ENCODE measurements around the gene TBC1D14. TPM values are rescaled to one million over a fixed set of nuclear protein-coding genes. Genes with fewer than 3 reads are reported as not detected.
A peak's percentile ranks its signal among the peaks of the same experiment; 100 is the strongest.
"Not testable (repeated sequence)": the region's sequence is repeated elsewhere in the genome, so short reads cannot be mapped to it uniquely, and the experiment has no call there.

The TBC1D14 gene
- total RNA-seq, 1 donor from 2014 or later, result 43.3 TPM

- H3K4me3 ChIP-seq (ENCODE audit: low read depth, low read length), result peak overlapping the region; percentile 90
- TF ChIP-seq CTCF (conservative IDR thresholded peaks at IDR 0.05; ENCODE audit: low read depth, low read length), result peak; percentile 47
- no peak for DNase-seq (ENCODE audit: low read depth)
These were observed 824 bp downstream of the TBC1D14 start for GRCh38 chr4:6910340-6910959.

- no peak for DNase-seq (ENCODE audit: low read depth)
- no peak for TF ChIP-seq CTCF (conservative IDR thresholded peaks at IDR 0.05; ENCODE audit: low read depth, low read length)
- peak overlapping the region; percentile 90 for H3K4me3 ChIP-seq (ENCODE audit: low read depth, low read length)
These were observed 1.6 kb downstream of the TBC1D14 start for GRCh38 chr4:6910960-6911874.

GRCh38 chr4:6911917-6912316, 2.3 kb downstream of the TBC1D14 start:
- H3K4me3 ChIP-seq (ENCODE audit: low read depth, low read length); DNase-seq (ENCODE audit: low read depth): not testable (repeated sequence)

- H3K4me3 ChIP-seq (ENCODE audit: low read depth, low read length), result no peak overlapping the region
- no peak for DNase-seq (ENCODE audit: low read depth)
- no peak for TF ChIP-seq CTCF (conservative IDR thresholded peaks at IDR 0.05; ENCODE audit: low read depth, low read length)
These were observed 2.8 kb downstream of the TBC1D14 start for GRCh38 chr4:6912441-6912840.

GRCh38 chr4:6913350-6913905, 3.8 kb downstream of the TBC1D14 start:
- TF ChIP-seq CTCF (conservative IDR thresholded peaks at IDR 0.05; ENCODE audit: low read depth, low read length), result no peak
- H3K4me3 ChIP-seq (ENCODE audit: low read depth, low read length), result no peak overlapping the region
- DNase-seq (ENCODE audit: low read depth), result no peak

- no peak overlapping the region for H3K4me3 ChIP-seq (ENCODE audit: low read depth, low read length)
- DNase-seq (ENCODE audit: low read depth), result no peak
- TF ChIP-seq CTCF (conservative IDR thresholded peaks at IDR 0.05; ENCODE audit: low read depth, low read length), result no peak
These were observed 4.8 kb downstream of the TBC1D14 start for GRCh38 chr4:6914448-6914847.

Data from epithelial cell of proximal tubule (primary cell).